Left ventricle myocardium inferior (tissue), 1 donor: ENCODE results near the gene PRR23E. TPM values are rescaled to one million over a fixed set of nuclear protein-coding genes. Genes with fewer than 3 reads are reported as not detected.

Experiments used
- DNase-seq: peaks from one replicate; pipeline ENCODE4 v3.0.0-alpha.2; 2020
- H3K27ac ChIP-seq: fragments of 200-600 bp; replicated peaks from 2 replicates; pipeline ENCODE4 v1.8.0; 2021
- H3K27me3 ChIP-seq: fragments of 200-600 bp; 2 replicates; pipeline ENCODE4 v1.8.0; 2021; ENCODE audit warnings: low read depth
- H3K36me3 ChIP-seq: fragments of 200-600 bp; 2 replicates; pipeline ENCODE4 v1.8.0; 2021
- H3K4me1 ChIP-seq: fragments of 200-600 bp; 2 replicates; pipeline ENCODE4 v1.8.0; 2021
- H3K4me3 ChIP-seq: fragments of 200-600 bp; 2 replicates; pipeline ENCODE4 v1.8.0; 2021; ENCODE audit warnings: mild to moderate bottlenecking, moderate library complexity
- H3K9me3 ChIP-seq: fragments of 200-600 bp; replicated peaks from 2 replicates; pipeline ENCODE4 v1.8.0; 2021
- intact Hi-C: fragments of 100-400 bp; cut with micrococcal nuclease; formaldehyde crosslinking; loops from one replicate; pipeline ENCODE4 v1.11.0; 2022
- total RNA-seq: library from RNA; stranded (reverse); fragmentation: NEBNext Ultra II Directional; extraction: Animal tissue kit (Norgen Biotek cat#: 25700); gene quantifications from one replicate; pipeline ENCODE4 v1.2.1, GENCODE V29; 2021
- TF ChIP-seq, protein P1 (sequence below): fragments of 200-600 bp; IDR thresholded peaks from 2 replicates; pipeline ENCODE4 v1.8.0; 2021; ENCODE audit warnings: antibody characterized with exemption, mild to moderate bottlenecking, borderline replicate concordance
- donor health status: DM: no; HTN: yes; CAD: no; lungs with severe emphysema.

PRR23E gene
- total RNA-seq, 1 donor from 2014 or later, result not detected

- peaks cover 54% of the 10 kb centered on the region for H3K27me3 ChIP-seq
- no peak overlapping the region for H3K4me3 ChIP-seq
- intact Hi-C loops, result no loop called here
- TF ChIP-seq, protein P1, sequence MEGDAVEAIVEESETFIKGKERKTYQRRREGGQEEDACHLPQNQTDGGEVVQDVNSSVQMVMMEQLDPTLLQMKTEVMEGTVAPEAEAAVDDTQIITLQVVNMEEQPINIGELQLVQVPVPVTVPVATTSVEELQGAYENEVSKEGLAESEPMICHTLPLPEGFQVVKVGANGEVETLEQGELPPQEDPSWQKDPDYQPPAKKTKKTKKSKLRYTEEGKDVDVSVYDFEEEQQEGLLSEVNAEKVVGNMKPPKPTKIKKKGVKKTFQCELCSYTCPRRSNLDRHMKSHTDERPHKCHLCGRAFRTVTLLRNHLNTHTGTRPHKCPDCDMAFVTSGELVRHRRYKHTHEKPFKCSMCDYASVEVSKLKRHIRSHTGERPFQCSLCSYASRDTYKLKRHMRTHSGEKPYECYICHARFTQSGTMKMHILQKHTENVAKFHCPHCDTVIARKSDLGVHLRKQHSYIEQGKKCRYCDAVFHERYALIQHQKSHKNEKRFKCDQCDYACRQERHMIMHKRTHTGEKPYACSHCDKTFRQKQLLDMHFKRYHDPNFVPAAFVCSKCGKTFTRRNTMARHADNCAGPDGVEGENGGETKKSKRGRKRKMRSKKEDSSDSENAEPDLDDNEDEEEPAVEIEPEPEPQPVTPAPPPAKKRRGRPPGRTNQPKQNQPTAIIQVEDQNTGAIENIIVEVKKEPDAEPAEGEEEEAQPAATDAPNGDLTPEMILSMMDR, result no peak
- H3K4me1 ChIP-seq, result no peaks in the 10 kb centered on the region
- H3K9me3 ChIP-seq, result no peaks in the 10 kb centered on the region
- DNase-seq, result no peak
- H3K36me3 ChIP-seq, result no peaks in the 10 kb centered on the region
- H3K27ac ChIP-seq, result no peak overlapping the region
Observed at GRCh38 chr3:127159543-127159942, 33.4 kb upstream of the PRR23E start.

DNA sequence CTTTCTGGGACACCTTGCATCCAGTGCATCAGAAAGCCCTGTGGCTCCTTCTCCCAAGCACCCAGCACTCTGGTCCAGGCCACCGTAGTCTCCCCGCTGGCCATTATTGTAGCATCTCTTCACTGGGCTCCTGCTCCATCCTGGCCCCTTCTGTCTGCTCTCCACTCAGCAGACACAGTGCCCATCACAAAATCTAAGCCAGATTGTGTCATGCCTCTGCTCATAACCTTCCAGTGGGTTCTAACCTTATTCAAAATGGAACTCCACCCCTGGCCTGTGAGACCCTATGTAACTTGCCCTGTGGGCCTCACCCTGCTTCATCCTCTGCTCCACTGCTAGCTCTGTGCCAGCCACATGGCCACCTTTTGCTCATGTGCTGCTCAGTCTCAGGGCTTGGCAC, 31.7 kb upstream of the PRR23E start:
- Histone ChIP-seq H3K27me3 (peaks cover 54% of the 10 kb centered on the region), H3K9me3 (no peaks in the 10 kb centered on the region), H3K4me1 (no peaks in the 10 kb centered on the region), H3K4me3 (no peak overlapping the region), H3K27ac (no peak overlapping the region), H3K36me3 (no peaks in the 10 kb centered on the region)
- TF ChIP-seq, protein P1, result no peak
- intact Hi-C loops, result no loop called here
- DNase-seq, result no peak

GRCh38 chr3:127161973-127162579, 30.9 kb upstream of the PRR23E start:
- H3K4me3 ChIP-seq, result no peak overlapping the region
- no peak for DNase-seq
- TF ChIP-seq, protein P1, result no peak
- no peaks in the 10 kb centered on the region for H3K36me3 ChIP-seq
- intact Hi-C loops, result no loop called here
- no peaks in the 10 kb centered on the region for H3K9me3 ChIP-seq
- H3K27me3 ChIP-seq, result peaks cover 47% of the 10 kb centered on the region
- H3K27ac ChIP-seq, result no peak overlapping the region
- H3K4me1 ChIP-seq, result no peaks in the 10 kb centered on the region

GRCh38 chr3:127162947-127163645, 29.8 kb upstream of the PRR23E start:
- intact Hi-C loops, result no loop called here
- no peak overlapping the region for H3K27ac ChIP-seq
- no peak for DNase-seq
- peaks cover 2% of the 10 kb centered on the region for H3K4me1 ChIP-seq
- H3K4me3 ChIP-seq, result no peak overlapping the region
- TF ChIP-seq, protein P1, result no peak
- H3K9me3 ChIP-seq, result no peaks in the 10 kb centered on the region
- H3K27me3 ChIP-seq, result peaks cover 37% of the 10 kb centered on the region
- no peaks in the 10 kb centered on the region for H3K36me3 ChIP-seq

DNA sequence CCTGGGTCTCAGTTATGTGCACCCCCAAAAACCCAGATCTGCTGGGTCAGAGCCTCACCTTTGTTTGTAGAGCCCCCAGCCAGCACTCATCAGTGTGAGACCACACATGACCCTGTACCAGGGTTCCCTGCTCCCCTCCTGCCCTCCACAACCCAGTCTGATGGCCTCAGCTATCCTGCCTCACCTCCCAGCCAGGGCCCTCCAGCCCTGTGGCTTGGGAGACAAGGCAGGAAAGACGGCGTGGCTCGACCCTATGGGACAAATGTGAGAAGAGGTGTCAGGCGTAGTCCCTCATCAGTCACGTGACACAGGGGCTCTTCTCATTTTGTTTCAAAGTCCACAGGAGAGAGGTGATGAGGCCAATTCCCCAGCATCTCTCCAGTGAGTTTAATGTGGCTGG, 28.3 kb upstream of the PRR23E start:
- peaks cover 22% of the 10 kb centered on the region for H3K27me3 ChIP-seq
- DNase-seq, result no peak
- no peak overlapping the region for H3K27ac ChIP-seq
- H3K4me1 ChIP-seq, result peaks cover 14% of the 10 kb centered on the region
- H3K9me3 ChIP-seq, result no peaks in the 10 kb centered on the region
- intact Hi-C loops, result no loop called here
- no peak overlapping the region for H3K4me3 ChIP-seq
- no peaks in the 10 kb centered on the region for H3K36me3 ChIP-seq
- TF ChIP-seq, protein P1, result no peak
